NCI-H524 (cell line): ENCODE data around the gene CEP295NL.
"Not testable (repeated sequence)": the region's sequence is repeated elsewhere in the genome, so short reads cannot be mapped to it uniquely, and the experiment has no call there.

Source experiments
- DNase-seq, 2 experiments: peaks; one replicate each; lab custom pipeline; 2025; lab: John Stamatoyannopoulos, UW

The CEP295NL gene

GRCh38 chr17:78886954-78887353, 16.0 kb downstream of the CEP295NL start:
- no peak for DNase-seq

- no peak for DNase-seq
Observed at GRCh38 chr17:78885956-78886355, 17.0 kb downstream of the CEP295NL start.

GRCh38 chr17:78884876-78885667, 17.9 kb downstream of the CEP295NL start:
- DNase-seq = no peak

- no peak for DNase-seq
Observed at GRCh38 chr17:78884148-78884825, 18.7 kb downstream of the CEP295NL start.

GRCh38 chr17:78883533-78884131, 19.4 kb downstream of the CEP295NL start:
- peak; percentile 66 to 88 for DNase-seq

- DNase-seq = no peak
Observed at GRCh38 chr17:78883089-78883532, 19.9 kb downstream of the CEP295NL start.

- DNase-seq = peak in 1 of 2 experiments; percentile 76
Observed at GRCh38 chr17:78882540-78883088, 20.4 kb downstream of the CEP295NL start.

- DNase-seq = peak in 1 of 2 experiments; percentile 69
Observed at GRCh38 chr17:78879635-78880186, 23.3 kb downstream of the CEP295NL start.

- peak in 1 of 2 experiments; percentile 36 for DNase-seq
Observed at GRCh38 chr17:78878871-78879527, 24.0 kb downstream of the CEP295NL start.

- DNase-seq = no peak
Observed at GRCh38 chr17:78878261-78878660, 24.7 kb downstream of the CEP295NL start.

- peak in 1 of 2 experiments; percentile 57 for DNase-seq
Observed at GRCh38 chr17:78876954-78877517, 26.0 kb downstream of the CEP295NL start.

GRCh38 chr17:78876094-78876597, 26.9 kb downstream of the CEP295NL start:
- no peak for DNase-seq

- DNase-seq = peak; percentile 96 to 98
Observed at GRCh38 chr17:78875363-78876093, 27.5 kb downstream of the CEP295NL start.

- peak; percentile 78 to 94 for DNase-seq
Observed at GRCh38 chr17:78873519-78874340, 29.3 kb downstream of the CEP295NL start.

- no peak for DNase-seq
Observed at GRCh38 chr17:78872486-78872885, 30.5 kb downstream of the CEP295NL start.

GRCh38 chr17:78870621-78871020, 32.4 kb downstream of the CEP295NL start:
- DNase-seq = no peak

- DNase-seq = no peak
Observed at GRCh38 chr17:78868391-78868790, 34.6 kb downstream of the CEP295NL start.

- DNase-seq = not testable (repeated sequence)
Observed at GRCh38 chr17:78867046-78867445, 36.0 kb downstream of the CEP295NL start.

- peak; percentile 64 to 89 for DNase-seq
Observed at GRCh38 chr17:78865682-78866390, 37.2 kb downstream of the CEP295NL start.
